ENCODE data around the gene FBXO41.

- TF ChIP-seq CTCF (IDR thresholded peaks at IDR 0.05; ENCODE audit: extremely low read depth in 1 of 2, insufficient read depth in 1 of 2, low read depth in 1 of 2, low read length in 2 of 2): no peak
- TF ChIP-seq POLR2AphosphoS5 (IDR thresholded peaks at IDR 0.05; ENCODE audit: insufficient read depth, low read depth, low read length): no peak
- TF ChIP-seq MYC (IDR thresholded peaks at IDR 0.05; ENCODE audit: low read depth, low read length): no peak
- TF ChIP-seq POLR2A (IDR thresholded peaks at IDR 0.05; ENCODE audit: low read depth, low read length): no peak
- no peak for TF ChIP-seq JUN (IDR thresholded peaks at IDR 0.05; ENCODE audit: borderline replicate concordance, insufficient read depth, insufficient read length, low read depth)
- TF ChIP-seq EZH2 (IDR thresholded peaks at IDR 0.05; ENCODE audit: borderline replicate concordance, low read depth, low read length, severe bottlenecking): no peak
- TF ChIP-seq GATA2 (IDR thresholded peaks at IDR 0.05; ENCODE audit: insufficient read depth, insufficient read length, low read depth, low read length): no peak
Measured at GRCh38 chr2:73268366-73268829, 15.9 kb downstream of the FBXO41 start.
